Uterus (tissue), 4 donors: ENCODE measurements around the gene PLB1. TPM values are rescaled to one million over a fixed set of nuclear protein-coding genes. Genes with fewer than 3 reads are reported as not detected.

Experiments
- DNase-seq, 2 donors: peaks; one replicate each; pipeline ENCODE4 v3.0.0-alpha.2; 2019 to 2020
- H3K27ac ChIP-seq, 2 donors: fragments of 200-600 bp; sonication (generic); 1 replicate in 1 of 2; 2 replicates in 1 of 2; pipeline ENCODE4 v1.5.1; 2016 to 2018
- H3K27me3 ChIP-seq, 2 donors: fragments of 200-600 bp; sonication (generic); one replicate each; pipeline ENCODE4 v1.5.1; 2018 to 2019; ENCODE audit warnings: control low read depth in 1 of 2
- H3K36me3 ChIP-seq, 2 donors: fragments of 200-600 bp; sonication (generic); one replicate each; pipeline ENCODE4 v1.5.1; 2019; ENCODE audit warnings: control low read depth in 1 of 2
- H3K4me1 ChIP-seq, 2 donors: fragments of 200-600 bp; sonication (generic); one replicate each; pipeline ENCODE4 v1.5.1; 2018 to 2019; ENCODE audit warnings: control low read depth in 1 of 2
- H3K4me3 ChIP-seq, 2 donors: fragments of 200-600 bp; sonication (generic); 1 replicate in 1 of 2; 2 replicates in 1 of 2; pipeline ENCODE4 v1.5.1; 2018 to 2019; ENCODE audit warnings: mild to moderate bottlenecking in 1 of 2
- H3K9me3 ChIP-seq, 2 donors: fragments of 200-600 bp; sonication (generic); one replicate each; pipeline ENCODE4 v1.5.1; 2019; ENCODE audit warnings: control low read depth in 1 of 2
- CTCF ChIP-seq, 4 experiments: fragments of 200-600 bp in 2 of 4; fragments of 450-650 bp in 2 of 4; sonication (generic) in 2 of 4; IDR thresholded peaks; one replicate each; pipeline ENCODE4 v1.5.1; 2016 to 2019; ENCODE audit warnings: antibody characterized with exemption in 4 of 4, mild to moderate bottlenecking in 2 of 4, moderate library complexity in 1 of 4
- POLR2A ChIP-seq, 2 donors: fragments of 450-650 bp; IDR thresholded peaks; one replicate each; pipeline ENCODE4 v1.6.1; 2016; ENCODE audit warnings: antibody characterized with exemption in 2 of 2, mild to moderate bottlenecking in 1 of 2, moderate library complexity in 1 of 2
- intact Hi-C: fragments of 100-400 bp; cut with DNase I; formaldehyde crosslinking; loops from one replicate; pipeline ENCODE4 v1.15.1; 2023; ENCODE audit warnings: low total_unique reads
- total RNA-seq, 4 donors: library from RNA; depleted of rRNA in 3 of 4; stranded (reverse); fragments of >200 nt in 3 of 4; gene quantifications; one replicate each; pipeline versions ENCODE4 v1.1.0 to v1.2.4, GENCODE V29; 2014 to 2023
- donor health status: DM: yes; HTN: yes; CAD: no.

The PLB1 gene
- total RNA-seq, 4 donors from 2014 or later = 2.9 to 12.4 (median 5.2) TPM

- Histone ChIP-seq H3K4me1 (no peaks in the 10 kb centered on the region), H3K4me3 (no peak overlapping the region), H3K27ac (no peak overlapping the region), H3K36me3 (no peaks in the 10 kb centered on the region), H3K9me3 (no peaks in the 10 kb centered on the region), H3K27me3 (no peaks in the 10 kb centered on the region)
- no peak for DNase-seq
- TF ChIP-seq POLR2A (IDR thresholded peaks at IDR 0.05) (no peak), CTCF (IDR thresholded peaks at IDR 0.05) (no peak)
- intact Hi-C loops = no loop called here
Observed at GRCh38 chr2:28487258-28487657, 8.6 kb upstream of the PLB1 start.

GRCh38 chr2:28488083-28488830 is 7.6 kb upstream of the PLB1 start:
- no peaks in the 10 kb centered on the region for H3K9me3 ChIP-seq
- H3K4me3 ChIP-seq = no peak overlapping the region
- TF ChIP-seq CTCF (IDR thresholded peaks at IDR 0.05) = no peak
- no peak for TF ChIP-seq POLR2A (IDR thresholded peaks at IDR 0.05)
- intact Hi-C loops = no loop called here
- H3K27me3 ChIP-seq = no peaks in the 10 kb centered on the region
- H3K36me3 ChIP-seq = no peaks in the 10 kb centered on the region
- no peaks in the 10 kb centered on the region for H3K4me1 ChIP-seq
- no peak overlapping the region for H3K27ac ChIP-seq
- no peak for DNase-seq

DNA sequence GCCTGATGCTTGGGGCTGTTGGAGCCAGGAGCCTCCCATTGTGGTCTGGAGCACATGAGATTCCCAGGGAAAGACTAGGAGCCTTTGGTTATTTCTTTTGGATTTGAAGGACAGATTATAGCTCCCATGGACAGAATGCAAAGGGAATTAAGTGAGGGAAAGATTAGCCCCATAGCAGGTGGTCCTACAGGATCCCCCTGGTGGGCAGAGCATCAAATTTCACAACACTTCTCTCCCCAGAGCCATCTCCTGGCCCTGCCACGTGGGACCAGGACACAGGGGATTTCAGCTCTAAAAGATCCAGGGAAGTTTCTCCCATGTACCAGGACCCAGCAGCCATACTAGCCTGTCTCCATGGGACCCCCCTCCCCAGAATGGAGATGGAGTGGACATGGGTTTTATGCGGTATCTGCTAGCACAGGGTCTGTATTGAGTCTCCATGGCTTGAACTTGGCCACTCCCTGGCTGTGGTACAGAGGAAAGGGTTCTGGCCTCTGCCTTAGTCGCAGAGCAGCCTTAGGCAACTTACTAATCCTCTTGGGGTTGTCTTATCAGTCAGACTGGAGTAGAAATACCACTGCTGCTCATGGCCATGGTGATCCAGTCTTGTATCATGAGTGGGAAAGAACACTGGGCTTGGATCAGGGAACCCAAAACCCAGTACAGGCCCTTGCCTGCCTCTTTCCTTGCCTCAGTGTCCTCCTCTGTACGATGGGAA is 6.8 kb upstream of the PLB1 start:
- DNase-seq = no peak
- Histone ChIP-seq H3K27ac (no peak overlapping the region), H3K4me3 (no peak overlapping the region), H3K36me3 (no peaks in the 10 kb centered on the region), H3K4me1 (no peaks in the 10 kb centered on the region), H3K9me3 (no peaks in the 10 kb centered on the region), H3K27me3 (no peaks in the 10 kb centered on the region)
- TF ChIP-seq CTCF (IDR thresholded peaks at IDR 0.05) (no peak), POLR2A (IDR thresholded peaks at IDR 0.05) (no peak)
- intact Hi-C loops = no loop called here

DNA sequence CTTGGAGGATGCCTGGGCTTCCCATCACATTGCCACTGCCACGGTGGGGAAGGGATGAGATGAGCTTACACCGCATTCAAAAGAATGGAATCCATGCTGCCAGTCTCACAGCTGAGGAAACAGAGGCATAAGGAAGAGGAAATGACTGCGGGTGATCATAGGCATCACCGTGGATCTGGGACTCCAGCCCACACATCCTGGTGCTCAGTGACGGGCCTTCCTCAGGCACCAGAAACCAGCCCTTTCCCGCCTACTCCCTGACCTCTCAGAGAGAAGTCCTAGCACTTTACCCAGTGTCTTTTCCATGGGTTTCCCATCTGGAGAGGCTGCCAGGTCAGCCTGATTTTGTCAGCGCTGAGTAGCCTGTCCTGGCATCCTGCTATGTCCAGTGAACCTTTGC is 5.3 kb upstream of the PLB1 start:
- intact Hi-C loops = no loop called here
- H3K36me3 ChIP-seq = no peaks in the 10 kb centered on the region
- H3K9me3 ChIP-seq = no peaks in the 10 kb centered on the region
- DNase-seq = no peak
- no peak overlapping the region for H3K27ac ChIP-seq
- no peak overlapping the region for H3K4me3 ChIP-seq
- no peaks in the 10 kb centered on the region for H3K4me1 ChIP-seq
- no peaks in the 10 kb centered on the region for H3K27me3 ChIP-seq
- no peak for TF ChIP-seq POLR2A (IDR thresholded peaks at IDR 0.05)
- no peak for TF ChIP-seq CTCF (IDR thresholded peaks at IDR 0.05)

GRCh38 chr2:28492282-28492681 is 3.6 kb upstream of the PLB1 start:
- intact Hi-C loops = no loop called here
- no peaks in the 10 kb centered on the region for H3K27me3 ChIP-seq
- no peak overlapping the region for H3K27ac ChIP-seq
- no peaks in the 10 kb centered on the region for H3K9me3 ChIP-seq
- no peaks in the 10 kb centered on the region for H3K4me1 ChIP-seq
- DNase-seq = no peak
- no peak overlapping the region for H3K4me3 ChIP-seq
- TF ChIP-seq CTCF (IDR thresholded peaks at IDR 0.05) = no peak
- no peak for TF ChIP-seq POLR2A (IDR thresholded peaks at IDR 0.05)
- H3K36me3 ChIP-seq = no peaks in the 10 kb centered on the region
